HG02943 (cell line): ENCODE results near the gene CRYGN.

ENCODE experiments used
- ATAC-seq: cut with Tn5 transposase; IDR thresholded peaks from one replicate; pipeline ENCODE4 v1.9.1; 2021; ENCODE audit warnings: mild to moderate bottlenecking, low read depth, moderate library complexity; ENCODE audit not compliant: unreplicated experiment

CRYGN gene

DNA sequence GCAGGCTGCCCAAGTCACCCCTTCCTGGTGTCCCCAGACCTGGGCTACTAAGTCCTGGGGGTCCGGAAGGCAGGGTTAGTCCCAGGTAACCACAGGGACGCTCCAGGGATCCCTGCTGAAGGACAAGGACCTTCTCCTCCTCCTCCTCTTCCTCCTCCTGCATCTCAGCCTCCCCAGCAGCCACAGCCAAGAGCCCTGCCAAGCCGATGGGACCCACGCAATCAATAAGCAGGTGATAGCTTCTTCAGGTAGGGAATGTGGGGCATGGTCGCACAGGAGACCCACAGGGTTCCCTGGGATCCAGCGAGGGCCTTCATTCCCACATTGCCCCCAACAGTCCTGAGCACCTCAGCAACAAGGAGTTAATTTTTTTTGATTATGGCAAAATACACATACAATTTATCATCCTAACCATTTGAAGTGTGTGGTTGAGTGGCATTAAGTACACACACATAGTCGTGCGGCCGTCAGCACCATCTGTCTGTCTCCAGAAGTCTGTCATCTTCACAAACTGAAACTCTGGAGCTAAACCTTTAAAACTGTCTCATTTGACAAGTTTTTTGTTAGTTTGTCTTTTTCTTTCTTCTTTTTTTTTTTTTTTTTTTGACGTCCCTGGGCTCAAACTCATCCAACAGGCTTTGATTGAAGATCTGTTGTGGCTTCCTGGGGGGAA lies 12.1 kb downstream of the CRYGN start:
- no peak for ATAC-seq

GRCh38 chr7:151426904-151427704 lies 12.8 kb downstream of the CRYGN start:
- no peak for ATAC-seq

DNA sequence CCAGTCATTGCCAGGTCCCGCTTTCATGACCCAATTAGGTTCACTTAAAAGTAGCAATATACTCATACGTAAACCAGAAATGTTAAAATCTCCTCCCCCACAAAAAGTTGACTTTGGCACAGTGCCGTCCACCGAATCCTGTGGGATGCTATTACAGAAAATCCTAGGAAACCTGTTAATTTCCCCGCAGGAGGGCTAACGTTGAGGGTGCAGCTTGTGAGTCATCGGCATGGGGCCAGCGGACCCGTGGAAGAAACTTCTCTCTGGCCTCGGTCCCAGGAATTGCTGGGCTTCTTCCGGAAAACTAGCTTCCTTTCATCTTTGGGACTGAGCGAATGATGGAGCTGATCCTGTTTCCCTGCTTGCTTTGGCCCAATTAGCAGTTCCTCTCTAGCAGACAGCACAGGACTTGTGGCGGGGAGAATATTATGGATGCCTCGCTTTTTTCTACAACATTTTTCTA lies 13.5 kb downstream of the CRYGN start:
- ATAC-seq = no peak

DNA sequence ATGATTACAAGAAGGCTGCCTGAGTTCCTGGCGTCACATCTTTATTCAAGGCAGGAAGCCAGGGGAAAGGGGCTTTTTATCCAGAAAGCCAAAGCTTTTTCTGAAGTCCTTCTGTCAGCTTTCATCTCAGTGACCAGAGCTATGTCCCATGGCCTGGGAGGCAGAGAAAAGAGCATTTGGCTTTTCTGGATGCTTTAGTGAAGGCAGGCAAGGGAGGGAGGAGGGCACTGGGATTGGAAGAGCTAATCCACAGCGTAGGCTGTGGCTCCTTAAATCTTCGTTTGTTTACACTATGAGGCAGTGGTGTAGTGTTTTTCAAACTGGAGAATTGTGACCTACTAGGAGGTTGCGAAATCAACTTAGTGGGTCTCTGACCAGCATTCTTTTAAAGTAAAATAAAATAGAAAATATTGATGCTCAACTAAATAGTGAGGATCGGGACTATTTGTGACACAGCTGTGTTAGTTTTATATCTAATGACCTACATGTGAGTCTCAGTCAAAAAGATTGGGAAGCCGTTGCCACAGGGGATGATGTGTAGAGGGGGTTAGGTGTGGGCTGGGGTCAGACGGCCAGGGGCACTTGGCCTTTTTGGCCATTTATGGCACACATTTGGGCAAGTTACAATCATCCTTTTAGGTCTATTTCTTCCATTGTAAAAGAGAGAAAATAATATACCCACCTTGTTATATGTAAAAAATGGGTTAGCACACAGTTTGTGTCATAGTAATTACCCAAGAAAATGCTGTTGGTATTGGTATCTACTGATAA lies 14.1 kb downstream of the CRYGN start:
- ATAC-seq = no peak

GRCh38 chr7:151424799-151425198 lies 15.1 kb downstream of the CRYGN start:
- no peak for ATAC-seq

- ATAC-seq = no peak
Observed at GRCh38 chr7:151423936-151424335, 16.0 kb downstream of the CRYGN start.

DNA sequence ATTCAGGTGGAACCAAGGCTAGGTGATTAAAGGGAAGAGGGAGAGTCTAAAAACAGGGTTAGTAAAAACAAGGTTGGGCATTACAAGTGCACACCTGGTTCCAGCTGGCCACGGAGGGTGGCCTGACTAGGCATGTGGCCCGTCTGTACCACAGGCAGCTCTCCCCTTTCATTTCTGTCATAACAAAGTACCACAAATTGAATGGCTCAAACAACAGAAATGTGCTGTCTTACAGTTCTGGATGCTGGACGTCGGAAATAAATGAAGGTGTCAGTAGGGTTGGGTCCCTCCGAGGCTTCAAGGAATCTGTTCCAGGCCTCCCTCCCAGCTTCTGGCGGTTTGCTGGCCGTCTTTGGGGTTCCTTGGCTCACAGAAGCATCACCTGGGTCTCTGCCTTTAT lies 16.7 kb downstream of the CRYGN start:
- ATAC-seq = no peak

DNA sequence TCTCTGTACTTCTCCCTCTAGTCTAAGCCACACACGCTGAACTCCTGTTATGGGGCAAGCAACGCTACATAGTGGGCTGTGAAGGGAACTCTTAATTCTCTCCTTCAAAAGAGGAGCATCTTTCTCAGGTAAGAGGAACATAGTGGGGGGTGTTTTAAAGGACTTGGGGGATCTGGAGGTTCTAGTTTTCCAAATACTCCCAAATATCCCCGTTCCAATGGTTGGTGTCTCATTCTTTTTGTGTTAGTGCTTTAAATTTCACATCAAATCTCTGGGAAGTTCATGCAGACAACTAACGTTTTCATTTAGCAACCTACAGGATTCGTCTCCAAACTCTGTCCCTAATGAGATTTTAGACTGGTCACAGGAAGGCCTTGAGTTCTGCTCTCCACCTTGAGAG lies 17.7 kb downstream of the CRYGN start:
- ATAC-seq = no peak

- ATAC-seq = no peak
Observed at GRCh38 chr7:151420144-151420543, 19.8 kb downstream of the CRYGN start.

- no peak for ATAC-seq
Observed at GRCh38 chr7:151416941-151417315, 23.0 kb downstream of the CRYGN start.

- ATAC-seq = no peak
Observed at GRCh38 chr7:151416112-151416940, 23.6 kb downstream of the CRYGN start.

DNA sequence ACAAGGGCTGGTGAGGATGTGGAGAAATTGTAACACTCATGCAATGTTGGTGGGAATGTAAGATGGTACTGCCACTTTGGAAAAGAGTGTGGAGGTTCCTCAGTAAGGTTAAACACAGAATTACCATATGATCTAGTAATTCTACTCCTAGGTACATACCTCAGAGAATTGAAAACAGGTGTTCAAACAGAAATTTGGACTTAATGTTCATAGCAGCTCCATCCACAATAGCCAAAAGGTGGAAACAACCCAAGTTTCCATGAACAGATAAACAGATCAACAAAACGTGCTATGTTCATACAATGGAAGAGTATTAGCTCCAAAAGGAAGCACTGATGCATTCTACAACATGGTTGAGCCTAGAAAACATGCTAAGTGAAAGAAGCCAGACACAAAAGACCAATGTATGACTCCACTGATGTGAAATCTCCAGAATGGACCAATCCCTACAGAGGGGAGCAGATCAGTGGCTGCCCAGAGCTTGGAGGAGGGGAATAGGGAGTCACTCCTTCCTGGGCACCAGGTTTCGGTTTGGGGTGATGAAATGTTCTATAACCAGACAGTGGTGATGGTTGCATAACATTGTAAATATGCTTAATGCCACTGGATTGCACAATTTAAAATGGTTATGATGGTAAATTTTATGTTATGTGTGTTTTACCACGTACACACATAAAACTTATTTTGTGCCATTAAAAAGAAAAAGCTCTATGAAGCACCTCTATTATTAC lies 24.4 kb downstream of the CRYGN start:
- ATAC-seq = no peak

- no peak for ATAC-seq
Observed at GRCh38 chr7:151413241-151413640, 26.7 kb downstream of the CRYGN start.

DNA sequence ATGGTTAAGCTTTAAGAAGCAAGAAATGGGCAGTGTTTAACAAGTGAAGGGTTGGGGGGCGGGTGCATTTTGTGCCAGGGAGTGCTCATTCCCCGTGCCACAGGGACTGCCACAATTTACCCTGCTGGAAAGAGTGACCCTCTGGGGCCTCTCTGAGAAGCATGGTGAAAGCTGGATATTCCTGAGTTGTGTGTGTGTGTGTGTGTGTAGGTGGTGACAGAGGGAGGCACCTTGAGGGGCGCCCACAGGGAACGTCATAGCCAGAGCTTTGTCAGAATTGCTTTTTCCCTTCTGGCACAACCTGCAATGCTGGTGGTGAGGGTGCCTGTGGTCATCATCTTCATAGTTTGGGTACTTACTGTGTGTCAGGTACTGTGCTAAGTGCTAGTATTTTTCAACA lies 27.6 kb downstream of the CRYGN start:
- no peak for ATAC-seq

GRCh38 chr7:151411551-151411950 lies 28.4 kb downstream of the CRYGN start:
- ATAC-seq = no peak

DNA sequence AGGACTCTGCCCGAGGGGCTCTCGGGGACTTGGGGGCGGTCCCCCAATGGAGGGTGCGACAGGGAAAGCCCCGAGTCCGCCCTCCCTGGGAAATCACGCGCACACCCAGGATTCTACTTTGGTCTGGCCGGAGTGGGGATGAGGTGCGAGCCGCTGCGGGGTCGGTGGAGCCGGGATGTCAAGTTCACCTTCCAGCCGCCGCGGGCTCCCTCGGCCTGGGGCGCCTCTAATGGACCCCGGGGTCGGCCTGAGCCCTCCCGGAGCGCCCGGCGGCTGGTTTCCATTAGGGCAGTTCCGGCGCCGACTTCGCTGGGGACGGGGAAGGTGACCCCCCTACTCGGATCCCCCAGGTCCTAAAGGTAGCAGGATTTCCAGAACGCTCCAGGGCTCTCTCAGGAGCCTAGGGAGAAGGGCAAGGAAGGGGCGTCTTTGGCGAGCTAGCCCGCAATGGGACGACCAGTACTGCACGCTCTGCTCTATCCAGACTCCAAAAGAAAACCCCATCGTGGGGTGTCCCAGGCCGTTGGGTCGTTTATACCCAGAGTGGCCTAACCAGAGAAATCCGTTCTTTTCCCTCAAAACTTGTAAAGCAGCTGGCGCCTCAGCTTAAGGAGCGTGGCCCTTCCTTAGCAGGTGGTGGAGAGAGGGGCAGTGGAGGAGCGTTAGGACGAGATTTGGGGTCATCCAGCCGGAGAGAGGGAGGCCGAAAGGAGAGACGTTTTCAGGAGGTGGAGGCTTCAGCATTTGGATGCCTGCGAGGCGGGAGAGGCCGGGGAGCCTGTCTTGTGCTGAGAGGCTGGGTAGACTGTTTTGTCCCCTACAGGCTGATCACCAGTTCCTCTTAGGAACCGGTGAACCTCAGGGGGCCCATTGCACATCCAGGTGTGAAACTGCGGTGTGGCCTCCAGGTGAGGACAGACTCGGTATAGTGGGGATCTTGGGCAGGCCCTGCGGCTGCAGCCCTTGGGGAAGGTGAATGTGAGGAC lies 29.2 kb downstream of the CRYGN start:
- ATAC-seq = no peak

GRCh38 chr7:151409667-151410404 lies 30.1 kb downstream of the CRYGN start, which contains the start of gene WDR86:
WDR86 (minus strand) TSS chr7:151410038; CDS start chr7:151409589, 449 bp downstream.
- ATAC-seq = no peak
